WTC11 (cell line): ENCODE data around the gene PRRC2B. TPM values are rescaled to one million over a fixed set of nuclear protein-coding genes. Genes with fewer than 3 reads are reported as not detected.

Experiments used
- ATAC-seq: fragments of 200-7000 bp; cut with Tn5 transposase; 2 replicates; pipeline ENCODE4 v1.10.0; 2021; ENCODE audit warnings: mild to moderate bottlenecking, moderate library complexity
- CTCF ChIA-PET: fragments of 300-600 bp; sonication (Branson Sonifier 250); formaldehyde crosslinking; loops from one replicate; lab custom pipeline; 2021; ENCODE audit warnings: antibody characterized with exemption; lab: Charles Lee
- POLR2A ChIA-PET: fragments of 350-600 bp; sonication (Branson Sonifier 250); formaldehyde crosslinking; loops from one replicate; lab custom pipeline; 2021; ENCODE audit warnings: antibody characterized with exemption; lab: Charles Lee
- DNase-seq: peaks from one replicate; pipeline ENCODE4 v3.0.0; 2021; ENCODE audit warnings: low spot score
- H3K27ac Mint-ChIP-seq: 2 replicates; pipeline ENCODE4 v1.8.0; 2021; ENCODE audit warnings: mixed read lengths
- H3K27me3 Mint-ChIP-seq: 2 replicates; pipeline ENCODE4 v1.8.0; 2021; ENCODE audit warnings: low read depth, mild to moderate bottlenecking, moderate library complexity, mixed read lengths
- H3K36me3 Mint-ChIP-seq: 2 replicates; pipeline ENCODE4 v1.8.0; 2021; ENCODE audit warnings: mixed read lengths
- H3K4me1 Mint-ChIP-seq: 2 replicates; pipeline ENCODE4 v1.8.0; 2022; ENCODE audit warnings: mixed read lengths
- H3K4me3 Mint-ChIP-seq: 2 replicates; pipeline ENCODE4 v1.8.0; 2021; ENCODE audit warnings: mild to moderate bottlenecking, moderate library complexity, mixed read lengths
- H3K9me3 Mint-ChIP-seq: 2 replicates; pipeline ENCODE4 v1.8.0; 2021; ENCODE audit warnings: mixed read lengths
- ATF1 ChIP-seq: sonication (generic); formaldehyde crosslinking; IDR thresholded peaks from 2 replicates; pipeline ENCODE4 v1.8.1; 2023; ENCODE audit warnings: mild to moderate bottlenecking, moderate library complexity, missing genetic modification reagents
- ATF3 ChIP-seq: sonication (generic); formaldehyde crosslinking; conservative IDR thresholded peaks from 2 replicates; pipeline ENCODE4 v1.8.1; 2022; ENCODE audit warnings: mild to moderate bottlenecking, missing genetic modification reagents
- CDX4 ChIP-seq: fragments of 250-450 bp; sonication (Bioruptor Pico); IDR thresholded peaks from 2 replicates; pipeline ENCODE4 v1.9.0; 2021; ENCODE audit warnings: moderate library complexity, mild to moderate bottlenecking, inconsistent platforms, borderline replicate concordance
- CTCF ChIP-seq: fragments of 200-600 bp; IDR thresholded peaks from 2 replicates; pipeline ENCODE4 v1.8.0; 2022; ENCODE audit warnings: antibody characterized with exemption
- FOXP1 ChIP-seq: sonication (generic); formaldehyde crosslinking; IDR thresholded peaks from 2 replicates; pipeline ENCODE4 v1.8.0; 2022; ENCODE audit warnings: missing genetic modification reagents, mild to moderate bottlenecking, moderate library complexity, borderline replicate concordance
- HMGXB4 ChIP-seq: sonication (generic); formaldehyde crosslinking; IDR thresholded peaks from 2 replicates; pipeline ENCODE4 v1.8.1; 2023; ENCODE audit warnings: mild to moderate bottlenecking, moderate library complexity, missing genetic modification reagents
- JUN ChIP-seq: sonication (generic); formaldehyde crosslinking; IDR thresholded peaks from 2 replicates; pipeline ENCODE4 v1.8.0; 2023; ENCODE audit warnings: mild to moderate bottlenecking, missing genetic modification reagents
- NFYB ChIP-seq: sonication (generic); formaldehyde crosslinking; conservative IDR thresholded peaks from 2 replicates; pipeline ENCODE4 v1.8.0; 2022; ENCODE audit warnings: low read depth, missing genetic modification reagents
- NR3C1 ChIP-seq: sonication (generic); formaldehyde crosslinking; conservative IDR thresholded peaks from 2 replicates; pipeline ENCODE4 v1.8.1; 2023; ENCODE audit warnings: low read depth, mild to moderate bottlenecking, missing genetic modification reagents
- OVOL2 ChIP-seq: fragments of 250-450 bp; sonication (Bioruptor Pico); IDR thresholded peaks from 2 replicates; pipeline ENCODE4 v1.9.0; 2021; ENCODE audit warnings: mild to moderate bottlenecking, borderline replicate concordance
- PREB ChIP-seq: sonication (generic); formaldehyde crosslinking; IDR thresholded peaks from 2 replicates; pipeline ENCODE4 v1.8.1; 2022; ENCODE audit warnings: mild to moderate bottlenecking, missing genetic modification reagents, moderate library complexity, borderline replicate concordance
- SMAD3 ChIP-seq: sonication (generic); formaldehyde crosslinking; IDR thresholded peaks from 2 replicates; pipeline ENCODE4 v1.8.0; 2022; ENCODE audit warnings: missing genetic modification reagents, mild to moderate bottlenecking, borderline replicate concordance
- SMAD4 ChIP-seq: sonication (generic); formaldehyde crosslinking; IDR thresholded peaks from 2 replicates; pipeline ENCODE4 v1.8.0; 2022; ENCODE audit warnings: mild to moderate bottlenecking, missing genetic modification reagents
- STAT6 ChIP-seq: sonication (generic); formaldehyde crosslinking; conservative IDR thresholded peaks from 2 replicates; pipeline ENCODE4 v1.8.1; 2023; ENCODE audit warnings: mild to moderate bottlenecking, low read depth, missing genetic modification reagents, moderate library complexity
- TCF7 ChIP-seq: sonication (generic); formaldehyde crosslinking; IDR thresholded peaks from 2 replicates; pipeline ENCODE4 v1.8.0; 2022; ENCODE audit warnings: mild to moderate bottlenecking, low read depth, missing genetic modification reagents, moderate library complexity
- TEAD4 ChIP-seq: sonication (generic); formaldehyde crosslinking; IDR thresholded peaks from 2 replicates; pipeline ENCODE4 v1.8.0; 2022; ENCODE audit warnings: mild to moderate bottlenecking, missing genetic modification reagents
- ZBTB43 ChIP-seq: sonication (generic); formaldehyde crosslinking; IDR thresholded peaks from 2 replicates; pipeline ENCODE4 v1.8.1; 2023; ENCODE audit warnings: mild to moderate bottlenecking, missing genetic modification reagents
- ZMAT4 ChIP-seq: fragments of 250-450 bp; sonication (Bioruptor Pico); IDR thresholded peaks from 2 replicates; pipeline ENCODE4 v1.9.0; 2021; ENCODE audit warnings: mild to moderate bottlenecking
- ZNF263 ChIP-seq: sonication (generic); formaldehyde crosslinking; IDR thresholded peaks from 2 replicates; pipeline ENCODE4 v1.8.1; 2022; ENCODE audit warnings: low read depth, mild to moderate bottlenecking, moderate library complexity, missing genetic modification reagents
- ZNF532 ChIP-seq: fragments of 250-450 bp; sonication (Bioruptor Pico); IDR thresholded peaks from 2 replicates; pipeline ENCODE4 v1.9.0; 2021; ENCODE audit warnings: mild to moderate bottlenecking, borderline replicate concordance
- total RNA-seq: library from RNA; stranded (reverse); gene quantifications from 3 replicates; pipeline ENCODE4 v1.2.3, GENCODE V29; 2021

PRRC2B gene
- total RNA-seq, 1 experiment from 2014 or later, result 272 TPM

- CTCF ChIA-PET, result interaction anchor here (0.6 kb wide), 1 partner anchor 75 kb away, joined by 3 read pairs; no protein-coding TSS in a partner anchor
- no peaks in the 10 kb centered on the region for H3K4me1 Mint-ChIP-seq
- H3K9me3 Mint-ChIP-seq, result no peaks in the 10 kb centered on the region
- no peak for DNase-seq
- H3K27ac Mint-ChIP-seq, result peak overlapping the region; percentile 73
- no peak for ATAC-seq
- POLR2A ChIA-PET, result interaction anchor here (1.2 kb wide), 2 partner anchors 41 to 85 kb away, joined by 3 to 4 read pairs; no protein-coding TSS in a partner anchor
- TF ChIP-seq SMAD3 (CRISPR knock-in tag) (no peak), NFYB (CRISPR knock-in tag) (no peak), FOXP1 (CRISPR knock-in tag) (no peak), ATF1 (CRISPR knock-in tag) (no peak), NR3C1 (no peak), TCF7 (CRISPR knock-in tag) (no peak), ZNF263 (CRISPR knock-in tag) (no peak)
- TF ChIP-seq, all 79 proteins: peak for 0
- Mint-ChIP-seq H3K4me3 (no peak overlapping the region), H3K36me3 (peaks cover 80% of the 10 kb centered on the region), H3K27me3 (no peaks in the 10 kb centered on the region)
These were observed 63.9 kb downstream of the PRRC2B start for GRCh38 chr9:131457746-131458145.

GRCh38 chr9:131459056-131459455 is 65.2 kb downstream of the PRRC2B start:
- CTCF ChIA-PET, result no interaction called here
- no peak overlapping the region for H3K4me3 Mint-ChIP-seq
- no peaks in the 10 kb centered on the region for H3K4me1 Mint-ChIP-seq
- no peaks in the 10 kb centered on the region for H3K27me3 Mint-ChIP-seq
- H3K36me3 Mint-ChIP-seq, result peaks cover 83% of the 10 kb centered on the region
- H3K27ac Mint-ChIP-seq, result peak overlapping the region; percentile 60
- POLR2A ChIA-PET, result no interaction called here
- DNase-seq (no peak), ATAC-seq (no peak)
- H3K9me3 Mint-ChIP-seq, result no peaks in the 10 kb centered on the region
- TF ChIP-seq ZNF532 (no peak), ATF3 (CRISPR knock-in tag) (no peak), STAT6 (CRISPR knock-in tag) (no peak), TEAD4 (CRISPR knock-in tag) (no peak), SMAD4 (CRISPR knock-in tag) (no peak), ZNF263 (CRISPR knock-in tag) (no peak), CTCF (no peak), CDX4 (CRISPR knock-in tag) (no peak), JUN (no peak), OVOL2 (CRISPR knock-in tag) (no peak), HMGXB4 (CRISPR knock-in tag) (no peak), ZBTB43 (CRISPR knock-in tag) (no peak), PREB (CRISPR knock-in tag) (no peak), ZMAT4 (CRISPR knock-in tag) (no peak)
